ENCODE data around the gene PPM1M.

PPM1M gene

GRCh38 chr3:52297242-52298148 is 51.9 kb downstream of the PPM1M start:
- H3K4me3 ChIP-seq (ENCODE audit: low read depth, low read length), result no peak overlapping the region
- no peak for DNase-seq (ENCODE audit: low read depth)
- no peak for TF ChIP-seq MAX (IDR thresholded peaks at IDR 0.05; ENCODE audit: low read depth, low read length)
- no peak for TF ChIP-seq CTCF (IDR thresholded peaks at IDR 0.05; ENCODE audit: low read depth, low read length)
- TF ChIP-seq POLR2A (IDR thresholded peaks at IDR 0.05; ENCODE audit: extremely low read depth, insufficient read length), result no peak
- TF ChIP-seq MYC (IDR thresholded peaks at IDR 0.05; ENCODE audit: low read depth, low read length), result no peak

- no peak for TF ChIP-seq MYC (IDR thresholded peaks at IDR 0.05; ENCODE audit: low read depth, low read length)
- TF ChIP-seq MAX (IDR thresholded peaks at IDR 0.05; ENCODE audit: low read depth, low read length), result no peak
- TF ChIP-seq CTCF (IDR thresholded peaks at IDR 0.05; ENCODE audit: low read depth, low read length), result no peak
- no peak for TF ChIP-seq POLR2A (IDR thresholded peaks at IDR 0.05; ENCODE audit: extremely low read depth, insufficient read length)
- no peak overlapping the region for H3K4me3 ChIP-seq (ENCODE audit: low read depth, low read length)
- DNase-seq (ENCODE audit: low read depth), result no peak
These were observed 52.9 kb downstream of the PPM1M start for GRCh38 chr3:52298149-52299098.

- TF ChIP-seq CTCF (IDR thresholded peaks at IDR 0.05; ENCODE audit: low read depth, low read length) (no peak), POLR2A (IDR thresholded peaks at IDR 0.05; ENCODE audit: extremely low read depth, insufficient read length) (no peak), MAX (IDR thresholded peaks at IDR 0.05; ENCODE audit: low read depth, low read length) (no peak), MYC (IDR thresholded peaks at IDR 0.05; ENCODE audit: low read depth, low read length) (no peak)
- no peak for DNase-seq (ENCODE audit: low read depth)
- no peak overlapping the region for H3K4me3 ChIP-seq (ENCODE audit: low read depth, low read length)
These were observed 53.8 kb downstream of the PPM1M start for GRCh38 chr3:52299247-52299878.

Measured in NB4 (cell line).